HG03039 (cell line): ENCODE results near the gene SLC39A11.
"Not testable (repeated sequence)": the region's sequence is repeated elsewhere in the genome, so short reads cannot be mapped to it uniquely, and the experiment has no call there.

Experiments used
- ATAC-seq: cut with Tn5 transposase; IDR thresholded peaks from one replicate; pipeline ENCODE4 v1.9.1; 2021; ENCODE audit warnings: mild to moderate bottlenecking, moderate library complexity; ENCODE audit not compliant: unreplicated experiment

The SLC39A11 gene

GRCh38 chr17:72811976-72812687 lies 280.4 kb downstream of the SLC39A11 start:
- no peak for ATAC-seq

- no peak for ATAC-seq
Measured at GRCh38 chr17:72810991-72811508, 281.4 kb downstream of the SLC39A11 start.

- ATAC-seq: no peak
Measured at GRCh38 chr17:72806011-72806410, 286.5 kb downstream of the SLC39A11 start.

GRCh38 chr17:72804949-72805707 lies 287.4 kb downstream of the SLC39A11 start:
- no peak for ATAC-seq

- no peak for ATAC-seq
Measured at GRCh38 chr17:72802726-72803125, 289.8 kb downstream of the SLC39A11 start.

GRCh38 chr17:72797142-72797541 lies 295.3 kb downstream of the SLC39A11 start:
- ATAC-seq: no peak

- no peak for ATAC-seq
Measured at GRCh38 chr17:72795941-72796340, 296.5 kb downstream of the SLC39A11 start.

- no peak for ATAC-seq
Measured at GRCh38 chr17:72794152-72794551, 298.3 kb downstream of the SLC39A11 start.

- no peak for ATAC-seq
Measured at GRCh38 chr17:72792771-72793170, 299.7 kb downstream of the SLC39A11 start.

GRCh38 chr17:72790190-72790589 lies 302.3 kb downstream of the SLC39A11 start:
- ATAC-seq: no peak

- ATAC-seq: no peak
Measured at GRCh38 chr17:72789711-72790110, 302.8 kb downstream of the SLC39A11 start.

- ATAC-seq: no peak
Measured at GRCh38 chr17:72788950-72789585, 303.4 kb downstream of the SLC39A11 start.

GRCh38 chr17:72786209-72786608 lies 306.3 kb downstream of the SLC39A11 start:
- ATAC-seq: no peak

GRCh38 chr17:72782985-72783701 lies 309.3 kb downstream of the SLC39A11 start:
- no peak for ATAC-seq

GRCh38 chr17:72782437-72782836 lies 310.1 kb downstream of the SLC39A11 start:
- not testable (repeated sequence) for ATAC-seq

- no peak for ATAC-seq
Measured at GRCh38 chr17:72778169-72779151, 314.0 kb downstream of the SLC39A11 start.

GRCh38 chr17:72775919-72776318 lies 316.6 kb downstream of the SLC39A11 start:
- no peak for ATAC-seq

- no peak for ATAC-seq
Measured at GRCh38 chr17:72775237-72775636, 317.3 kb downstream of the SLC39A11 start.

GRCh38 chr17:72774236-72774635 lies 318.3 kb downstream of the SLC39A11 start:
- ATAC-seq: no peak

GRCh38 chr17:72773225-72773624 lies 319.3 kb downstream of the SLC39A11 start:
- not testable (repeated sequence) for ATAC-seq
